ENCODE data around the gene ERG. TPM values are rescaled to one million over a fixed set of nuclear protein-coding genes. Genes with fewer than 3 reads are reported as not detected.

ERG gene
- total and polyA plus RNA-seq, 2 donors (not counting 1 experiment from before 2014, with no cell fraction given) = under 0.01 TPM; not detected in 1

DNA sequence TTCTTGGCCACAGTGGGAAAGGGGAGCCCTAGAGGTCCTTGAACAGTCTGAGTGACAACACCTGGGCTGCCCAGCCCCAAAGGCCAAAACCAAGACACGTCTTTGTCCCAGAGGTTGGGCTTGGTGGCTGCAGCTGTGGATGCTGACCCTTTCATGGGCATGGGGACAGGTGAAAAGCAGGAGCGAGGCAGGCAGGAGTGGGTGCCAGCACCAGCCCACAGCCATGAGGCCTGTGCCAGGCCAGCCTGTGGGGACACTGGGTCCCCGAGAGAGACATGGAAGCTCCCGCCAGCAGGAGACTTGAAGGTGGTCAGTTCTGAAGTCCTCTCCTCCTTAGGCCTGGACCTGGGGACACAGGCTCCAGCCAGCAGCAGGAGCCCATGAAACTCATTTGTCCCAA is 142.9 kb downstream of the ERG start:
- no peak overlapping the region for H3K4me2 ChIP-seq (ENCODE audit: extremely low read depth, insufficient read depth, low read length)
- H3K9ac ChIP-seq (ENCODE audit: insufficient read depth, low read length) = no peak overlapping the region
- no peak overlapping the region for H3K4me3 ChIP-seq (replicated peaks in 1 of 4; ENCODE audit: control extremely low read depth in 1 of 4, insufficient read depth in 1 of 4, low read depth in 3 of 4, low read length in 4 of 4)
- no peak overlapping the region for H3K27ac ChIP-seq (ENCODE audit: insufficient read depth, low read length)
- TF ChIP-seq, protein P1, sequence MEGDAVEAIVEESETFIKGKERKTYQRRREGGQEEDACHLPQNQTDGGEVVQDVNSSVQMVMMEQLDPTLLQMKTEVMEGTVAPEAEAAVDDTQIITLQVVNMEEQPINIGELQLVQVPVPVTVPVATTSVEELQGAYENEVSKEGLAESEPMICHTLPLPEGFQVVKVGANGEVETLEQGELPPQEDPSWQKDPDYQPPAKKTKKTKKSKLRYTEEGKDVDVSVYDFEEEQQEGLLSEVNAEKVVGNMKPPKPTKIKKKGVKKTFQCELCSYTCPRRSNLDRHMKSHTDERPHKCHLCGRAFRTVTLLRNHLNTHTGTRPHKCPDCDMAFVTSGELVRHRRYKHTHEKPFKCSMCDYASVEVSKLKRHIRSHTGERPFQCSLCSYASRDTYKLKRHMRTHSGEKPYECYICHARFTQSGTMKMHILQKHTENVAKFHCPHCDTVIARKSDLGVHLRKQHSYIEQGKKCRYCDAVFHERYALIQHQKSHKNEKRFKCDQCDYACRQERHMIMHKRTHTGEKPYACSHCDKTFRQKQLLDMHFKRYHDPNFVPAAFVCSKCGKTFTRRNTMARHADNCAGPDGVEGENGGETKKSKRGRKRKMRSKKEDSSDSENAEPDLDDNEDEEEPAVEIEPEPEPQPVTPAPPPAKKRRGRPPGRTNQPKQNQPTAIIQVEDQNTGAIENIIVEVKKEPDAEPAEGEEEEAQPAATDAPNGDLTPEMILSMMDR (conservative IDR thresholded peaks at IDR 0.05 in 1 of 2, IDR thresholded peaks at IDR 0.05 in 1 of 2; ENCODE audit: low read depth in 1 of 2, low read length in 2 of 2) = no peak
- no peak for TF ChIP-seq EZH2 (IDR thresholded peaks at IDR 0.05; ENCODE audit: low read length, missing control alignments)
- no peaks in the 10 kb centered on the region for H3K79me2 ChIP-seq (ENCODE audit: control insufficient read depth, insufficient read depth, low read length)
- H3K27me3 ChIP-seq (ENCODE audit: control insufficient read depth, insufficient read depth, low read length) = no peaks in the 10 kb centered on the region
- H4K20me1 ChIP-seq (ENCODE audit: control insufficient read depth, extremely low read depth, insufficient read depth, low read length) = no peaks in the 10 kb centered on the region
- no peak overlapping the region for H2AFZ ChIP-seq (ENCODE audit: low read length)
- DNase-seq (ENCODE audit: low read depth in 2 of 2) = no peak
- no peaks in the 10 kb centered on the region for H3K9me3 ChIP-seq (ENCODE audit: control insufficient read depth, insufficient read depth, low read depth, low read length)
- peaks cover 15% of the 10 kb centered on the region for H3K4me1 ChIP-seq (ENCODE audit: control insufficient read depth, extremely low read depth, insufficient read depth, low read length)
- H3K36me3 ChIP-seq (ENCODE audit: control insufficient read depth, insufficient read depth, low read length) = no peaks in the 10 kb centered on the region

DNA sequence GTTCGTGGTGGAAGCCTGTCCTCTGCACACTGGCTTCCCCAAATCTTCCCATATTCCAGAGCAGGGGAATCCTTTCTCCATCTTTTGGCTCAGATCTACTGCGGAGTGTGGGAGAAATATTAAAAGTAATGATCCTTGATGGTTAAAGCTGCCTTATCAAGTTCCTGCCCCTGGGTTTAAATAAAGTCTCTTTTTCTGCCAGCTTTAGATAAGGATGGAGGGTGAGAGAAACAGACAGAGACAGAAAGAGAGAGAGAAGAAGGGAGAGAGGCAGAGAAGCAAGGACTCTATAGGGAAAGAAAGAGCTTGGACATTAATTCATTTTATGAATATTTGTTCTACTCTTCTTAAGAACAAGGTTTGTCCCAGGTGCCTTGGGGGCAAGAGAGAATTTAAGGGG is 143.5 kb downstream of the ERG start:
- peaks cover 15% of the 10 kb centered on the region for H3K4me1 ChIP-seq (ENCODE audit: control insufficient read depth, extremely low read depth, insufficient read depth, low read length)
- H3K36me3 ChIP-seq (ENCODE audit: control insufficient read depth, insufficient read depth, low read length) = no peaks in the 10 kb centered on the region
- no peak for DNase-seq (ENCODE audit: low read depth in 2 of 2)
- no peak overlapping the region for H3K4me2 ChIP-seq (ENCODE audit: extremely low read depth, insufficient read depth, low read length)
- H3K79me2 ChIP-seq (ENCODE audit: control insufficient read depth, insufficient read depth, low read length) = no peaks in the 10 kb centered on the region
- H3K9me3 ChIP-seq (ENCODE audit: control insufficient read depth, insufficient read depth, low read depth, low read length) = no peaks in the 10 kb centered on the region
- H3K9ac ChIP-seq (ENCODE audit: insufficient read depth, low read length) = no peak overlapping the region
- no peak overlapping the region for H3K4me3 ChIP-seq (replicated peaks in 1 of 4; ENCODE audit: control extremely low read depth in 1 of 4, insufficient read depth in 1 of 4, low read depth in 3 of 4, low read length in 4 of 4)
- no peaks in the 10 kb centered on the region for H4K20me1 ChIP-seq (ENCODE audit: control insufficient read depth, extremely low read depth, insufficient read depth, low read length)
- H2AFZ ChIP-seq (ENCODE audit: low read length) = no peak overlapping the region
- H3K27me3 ChIP-seq (ENCODE audit: control insufficient read depth, insufficient read depth, low read length) = no peaks in the 10 kb centered on the region
- H3K27ac ChIP-seq (ENCODE audit: insufficient read depth, low read length) = no peak overlapping the region
- TF ChIP-seq, protein P1 (conservative IDR thresholded peaks at IDR 0.05 in 1 of 2, IDR thresholded peaks at IDR 0.05 in 1 of 2; ENCODE audit: low read depth in 1 of 2, low read length in 2 of 2) = no peak
- no peak for TF ChIP-seq EZH2 (IDR thresholded peaks at IDR 0.05; ENCODE audit: low read length, missing control alignments)

DNA sequence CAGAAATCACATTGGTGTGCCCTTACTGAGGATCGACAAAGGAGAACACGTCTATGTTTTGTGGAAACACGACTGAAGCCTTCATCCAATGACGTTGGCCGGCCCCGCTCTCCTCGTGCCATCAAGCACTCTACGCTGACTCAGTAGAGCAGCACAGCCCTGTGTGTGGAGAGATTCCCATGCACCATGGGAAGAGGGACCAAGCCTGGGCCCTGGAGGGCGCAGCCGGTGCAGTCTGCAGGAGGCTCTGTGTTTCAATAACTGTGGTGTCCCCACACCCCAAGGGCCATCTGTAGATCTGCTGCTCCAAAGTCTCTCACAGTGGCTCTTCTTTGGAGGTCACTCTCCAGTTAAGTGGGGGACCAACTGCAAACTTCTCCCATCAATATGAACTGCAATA is 144.0 kb downstream of the ERG start:
- Histone ChIP-seq H3K9ac (ENCODE audit: insufficient read depth, low read length) (no peak overlapping the region), H2AFZ (ENCODE audit: low read length) (no peak overlapping the region), H3K4me1 (ENCODE audit: control insufficient read depth, extremely low read depth, insufficient read depth, low read length) (peaks cover 15% of the 10 kb centered on the region), H3K79me2 (ENCODE audit: control insufficient read depth, insufficient read depth, low read length) (no peaks in the 10 kb centered on the region), H3K4me3 (replicated peaks in 1 of 4; ENCODE audit: control extremely low read depth in 1 of 4, insufficient read depth in 1 of 4, low read depth in 3 of 4, low read length in 4 of 4) (no peak overlapping the region), H3K9me3 (ENCODE audit: control insufficient read depth, insufficient read depth, low read depth, low read length) (no peaks in the 10 kb centered on the region), H3K36me3 (ENCODE audit: control insufficient read depth, insufficient read depth, low read length) (no peaks in the 10 kb centered on the region), H3K4me2 (ENCODE audit: extremely low read depth, insufficient read depth, low read length) (no peak overlapping the region), H4K20me1 (ENCODE audit: control insufficient read depth, extremely low read depth, insufficient read depth, low read length) (no peaks in the 10 kb centered on the region), H3K27me3 (ENCODE audit: control insufficient read depth, insufficient read depth, low read length) (no peaks in the 10 kb centered on the region), H3K27ac (ENCODE audit: insufficient read depth, low read length) (no peak overlapping the region)
- DNase-seq (ENCODE audit: low read depth in 2 of 2) = no peak
- TF ChIP-seq, protein P1 (conservative IDR thresholded peaks at IDR 0.05 in 1 of 2, IDR thresholded peaks at IDR 0.05 in 1 of 2; ENCODE audit: low read depth in 1 of 2, low read length in 2 of 2) = no peak
- no peak for TF ChIP-seq EZH2 (IDR thresholded peaks at IDR 0.05; ENCODE audit: low read length, missing control alignments)

All from fibroblast of lung (primary cell).